Upper lobe of right lung (tissue), 1 donor: ENCODE results near the gene RAD51B. TPM values are rescaled to one million over a fixed set of nuclear protein-coding genes. Genes with fewer than 3 reads are reported as not detected.
"Not testable (repeated sequence)": the region's sequence is repeated elsewhere in the genome, so short reads cannot be mapped to it uniquely, and the experiment has no call there.

Experiments
- ATAC-seq: fragments of 200-7000 bp; cut with Tn5 transposase; one replicate; pipeline ENCODE4 v1.9.1; 2020; ENCODE audit warnings: mild to moderate bottlenecking, moderate library complexity
- DNase-seq: peaks from one replicate; pipeline ENCODE4 v3.0.0-alpha.2; 2020
- H3K27ac ChIP-seq: fragments of 200-600 bp; one replicate; pipeline ENCODE4 v1.8.0; 2022
- H3K27me3 ChIP-seq: fragments of 200-600 bp; one replicate; pipeline ENCODE4 v1.8.0; 2022; ENCODE audit warnings: mild to moderate bottlenecking
- H3K36me3 ChIP-seq: fragments of 200-600 bp; one replicate; pipeline ENCODE4 v1.8.0; 2022
- H3K4me1 ChIP-seq: fragments of 200-600 bp; one replicate; pipeline ENCODE4 v1.8.0; 2022
- H3K4me3 ChIP-seq: fragments of 200-600 bp; one replicate; pipeline ENCODE4 v1.8.0; 2022; ENCODE audit warnings: mild to moderate bottlenecking
- H3K9me3 ChIP-seq: fragments of 200-600 bp; one replicate; pipeline ENCODE4 v1.8.0; 2022
- CTCF ChIP-seq: fragments of 200-600 bp; IDR thresholded peaks from one replicate; pipeline ENCODE4 v1.8.0; 2022; ENCODE audit warnings: antibody characterized with exemption
- intact Hi-C: fragments of 100-400 bp; cut with DNase I; formaldehyde crosslinking; loops from one replicate; pipeline ENCODE4 v1.11.0; 2022
- total RNA-seq: library from RNA; stranded (reverse); fragmentation: NEBNext Ultra II Directional; extraction: Animal tissue kit (Norgen Biotek cat#: 25700); gene quantifications from one replicate; pipeline ENCODE4 v1.2.1, GENCODE V29; 2021
- donor health status: DM: no; HTN: yes; CAD: no; lungs with severe emphysema.

Gene RAD51B
- total RNA-seq, 1 donor from 2014 or later = 11.5 TPM

GRCh38 chr14:67806246-67806645, 13.3 kb upstream of the RAD51B start:
- H3K4me3 ChIP-seq = no peak overlapping the region
- ATAC-seq = no peak
- TF ChIP-seq CTCF = no peak
- peaks cover 99% of the 10 kb centered on the region for H3K36me3 ChIP-seq
- DNase-seq = no peak
- no peaks in the 10 kb centered on the region for H3K9me3 ChIP-seq
- no peaks in the 10 kb centered on the region for H3K4me1 ChIP-seq
- no peak overlapping the region for H3K27ac ChIP-seq
- intact Hi-C loops = no loop called here
- no peaks in the 10 kb centered on the region for H3K27me3 ChIP-seq

- Histone ChIP-seq H3K4me1 (peaks cover 13% of the 10 kb centered on the region), H3K4me3 (no peak overlapping the region), H3K36me3 (peaks cover 44% of the 10 kb centered on the region), H3K27me3 (no peaks in the 10 kb centered on the region), H3K9me3 (no peaks in the 10 kb centered on the region), H3K27ac (no peak overlapping the region)
- ATAC-seq = no peak
- TF ChIP-seq CTCF = no peak
- intact Hi-C loops = no loop called here
- no peak for DNase-seq
Observed at GRCh38 chr14:67814821-67815220, 4.8 kb upstream of the RAD51B start.

- no peak for ATAC-seq
- no peak for DNase-seq
- H3K27ac ChIP-seq = peak overlapping the region; percentile 89
- no peaks in the 10 kb centered on the region for H3K9me3 ChIP-seq
- peaks cover 13% of the 10 kb centered on the region for H3K4me1 ChIP-seq
- H3K4me3 ChIP-seq = peak overlapping the region; percentile 93
- no peaks in the 10 kb centered on the region for H3K27me3 ChIP-seq
- peaks cover 35% of the 10 kb centered on the region for H3K36me3 ChIP-seq
- intact Hi-C loops = no loop called here
- TF ChIP-seq CTCF = no peak
Observed at GRCh38 chr14:67815573-67816225, 3.9 kb upstream of the RAD51B start.

- ATAC-seq = peak; percentile 94
- intact Hi-C loops = no loop called here
- Histone ChIP-seq H3K27me3 (no peaks in the 10 kb centered on the region), H3K27ac (peak within 1 kb of the TSS; percentile 89), H3K9me3 (no peaks in the 10 kb centered on the region), H3K4me1 (peaks cover 17% of the 10 kb centered on the region), H3K4me3 (peak within 1 kb of the TSS; percentile 93), H3K36me3 (peaks cover 27% of the 10 kb centered on the region)
- TF ChIP-seq CTCF = no peak
- peak; percentile 92 for DNase-seq
Observed at GRCh38 chr14:67816326-67817002, 3.1 kb upstream of the RAD51B start, which contains the start of gene ZFYVE26. Gene ZFYVE26 (minus strand): TSS chr14:67816590. CDS start chr14:67815963, 627 bp downstream.

GRCh38 chr14:67817750-67818438, 1.7 kb upstream of the RAD51B start:
- Histone ChIP-seq H3K4me1 (peaks cover 17% of the 10 kb centered on the region), H3K9me3 (no peaks in the 10 kb centered on the region), H3K36me3 (peaks cover 13% of the 10 kb centered on the region), H3K27me3 (no peaks in the 10 kb centered on the region), H3K4me3 (no peak overlapping the region), H3K27ac (no peak overlapping the region)
- ATAC-seq (no peak), DNase-seq (no peak)
- TF ChIP-seq CTCF = no peak
- intact Hi-C loops = no loop called here

GRCh38 chr14:67818476-67818875, 1.1 kb upstream of the RAD51B start:
- H3K4me3 ChIP-seq, DNase-seq, H3K36me3 ChIP-seq, H3K9me3 ChIP-seq, intact Hi-C loops, H3K27ac ChIP-seq, ATAC-seq, H3K27me3 ChIP-seq: not testable (repeated sequence)
- H3K4me1 ChIP-seq = peaks cover 17% of the 10 kb centered on the region
